Tibial artery (tissue), 4 donors: ENCODE measurements around the gene TECRL.

Experiments
- DNase-seq, 2 donors: peaks; one replicate each; pipeline ENCODE4 v3.0.0-alpha.2; 2019
- H3K27ac ChIP-seq, 2 donors: fragments of 200-600 bp; sonication (generic) in 1 of 2; 1 replicate in 1 of 2; 2 replicates in 1 of 2; pipeline ENCODE4 v1.5.1; 2018 to 2019; ENCODE audit warnings: mild to moderate bottlenecking in 1 of 2
- H3K27me3 ChIP-seq, 2 donors: fragments of 200-600 bp; sonication (generic) in 1 of 2; one replicate each; pipeline versions ENCODE4 v1.5.1 to v1.6.0; 2016 to 2019
- H3K36me3 ChIP-seq, 3 donors: fragments of 200-600 bp; sonication (generic) in 2 of 3; one replicate each; pipeline ENCODE4 v1.5.1; 2016 to 2019; ENCODE audit warnings: mild to moderate bottlenecking in 2 of 3
- H3K4me1 ChIP-seq, 4 donors: fragments of 200-600 bp; sonication (generic) in 2 of 4; 1 replicate in 3 of 4; 2 replicates in 1 of 4; pipeline ENCODE4 v1.5.1; 2016 to 2019
- H3K4me3 ChIP-seq, 2 donors: fragments of 200-600 bp; sonication (generic) in 1 of 2; 1 replicate in 1 of 2; 2 replicates in 1 of 2; pipeline ENCODE4 v1.5.1; 2018 to 2019; ENCODE audit warnings: mild to moderate bottlenecking in 2 of 2
- H3K9me3 ChIP-seq, 3 donors: fragments of 200-600 bp; sonication (generic) in 1 of 3; one replicate each; pipeline ENCODE4 v1.5.1; 2016 to 2019
- intact Hi-C: fragments of 100-400 bp; cut with DNase I; formaldehyde crosslinking; loops from one replicate; pipeline ENCODE4 v1.15.0; 2023; ENCODE audit warnings: low total_unique reads
- TF ChIP-seq, protein P1 (sequence below), 2 experiments: fragments of 200-600 bp in 1 of 2; fragments of 450-650 bp in 1 of 2; IDR thresholded peaks; one replicate each; pipeline ENCODE4 v1.5.1; 2017 to 2019; ENCODE audit warnings: antibody characterized with exemption in 2 of 2, mild to moderate bottlenecking in 1 of 2, moderate library complexity in 1 of 2

The TECRL gene

GRCh38 chr4:64230709-64231310 is 178.4 kb downstream of the TECRL start:
- no peak for DNase-seq
- Histone ChIP-seq H3K4me1 (no peaks in the 10 kb centered on the region), H3K9me3 (peaks cover 11 to 49% (median 32%) of the 10 kb centered on the region in 3 donors), H3K27ac (no peak overlapping the region), H3K27me3 (no peaks in the 10 kb centered on the region), H3K4me3 (no peak overlapping the region), H3K36me3 (no peaks in the 10 kb centered on the region)
- TF ChIP-seq, protein P1, sequence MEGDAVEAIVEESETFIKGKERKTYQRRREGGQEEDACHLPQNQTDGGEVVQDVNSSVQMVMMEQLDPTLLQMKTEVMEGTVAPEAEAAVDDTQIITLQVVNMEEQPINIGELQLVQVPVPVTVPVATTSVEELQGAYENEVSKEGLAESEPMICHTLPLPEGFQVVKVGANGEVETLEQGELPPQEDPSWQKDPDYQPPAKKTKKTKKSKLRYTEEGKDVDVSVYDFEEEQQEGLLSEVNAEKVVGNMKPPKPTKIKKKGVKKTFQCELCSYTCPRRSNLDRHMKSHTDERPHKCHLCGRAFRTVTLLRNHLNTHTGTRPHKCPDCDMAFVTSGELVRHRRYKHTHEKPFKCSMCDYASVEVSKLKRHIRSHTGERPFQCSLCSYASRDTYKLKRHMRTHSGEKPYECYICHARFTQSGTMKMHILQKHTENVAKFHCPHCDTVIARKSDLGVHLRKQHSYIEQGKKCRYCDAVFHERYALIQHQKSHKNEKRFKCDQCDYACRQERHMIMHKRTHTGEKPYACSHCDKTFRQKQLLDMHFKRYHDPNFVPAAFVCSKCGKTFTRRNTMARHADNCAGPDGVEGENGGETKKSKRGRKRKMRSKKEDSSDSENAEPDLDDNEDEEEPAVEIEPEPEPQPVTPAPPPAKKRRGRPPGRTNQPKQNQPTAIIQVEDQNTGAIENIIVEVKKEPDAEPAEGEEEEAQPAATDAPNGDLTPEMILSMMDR (IDR thresholded peaks at IDR 0.05): no peak
- intact Hi-C loops: no loop called here
